DOHH2 (cell line): ENCODE data around the gene KATNAL2.

ENCODE experiments used
- EZH2phosphoT487 ChIP-seq: fragments of 200-600 bp; sonication (generic); IDR thresholded peaks from 2 replicates; pipeline ENCODE4 v1.6.1; 2017; ENCODE audit warnings: borderline replicate concordance, mild to moderate bottlenecking, antibody characterized with exemption, low read length, moderate library complexity, mixed read lengths
- TF ChIP-seq, protein P1 (sequence below): fragments of 200-600 bp; sonication (generic); IDR thresholded peaks from one replicate; pipeline ENCODE4 v1.5.1; 2014; ENCODE audit warnings: antibody characterized with exemption, mild to moderate bottlenecking, low read depth, low read length; ENCODE audit not compliant: poor library complexity, severe bottlenecking

DNA sequence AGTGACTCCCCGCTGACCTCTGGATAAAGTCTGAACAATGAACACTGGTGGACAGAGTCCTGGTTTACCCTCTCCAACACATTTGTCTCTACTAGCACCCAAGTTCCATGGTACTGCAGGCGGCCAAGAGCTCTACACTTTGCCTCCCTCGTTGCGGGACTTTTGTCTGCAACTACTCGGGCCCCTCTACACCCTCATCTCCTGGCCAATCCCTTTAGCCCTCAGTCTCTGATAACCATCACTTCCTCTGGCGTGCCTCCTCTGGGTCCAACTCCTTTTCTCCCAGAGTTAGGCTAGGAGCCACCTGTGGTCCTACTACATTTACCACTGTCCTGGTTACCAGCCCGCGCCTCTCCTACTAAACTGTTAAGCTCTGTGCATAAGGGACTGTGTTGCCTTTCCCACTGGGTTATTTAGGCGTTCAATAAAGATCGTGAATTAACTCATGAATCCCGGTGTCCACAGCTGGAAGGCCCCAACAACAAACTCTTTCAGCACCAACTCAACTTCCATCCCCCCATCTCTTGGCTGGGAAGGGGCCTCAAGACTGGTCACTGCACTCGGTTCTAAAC is 232.1 kb downstream of the KATNAL2 start:
- TF ChIP-seq, protein P1, sequence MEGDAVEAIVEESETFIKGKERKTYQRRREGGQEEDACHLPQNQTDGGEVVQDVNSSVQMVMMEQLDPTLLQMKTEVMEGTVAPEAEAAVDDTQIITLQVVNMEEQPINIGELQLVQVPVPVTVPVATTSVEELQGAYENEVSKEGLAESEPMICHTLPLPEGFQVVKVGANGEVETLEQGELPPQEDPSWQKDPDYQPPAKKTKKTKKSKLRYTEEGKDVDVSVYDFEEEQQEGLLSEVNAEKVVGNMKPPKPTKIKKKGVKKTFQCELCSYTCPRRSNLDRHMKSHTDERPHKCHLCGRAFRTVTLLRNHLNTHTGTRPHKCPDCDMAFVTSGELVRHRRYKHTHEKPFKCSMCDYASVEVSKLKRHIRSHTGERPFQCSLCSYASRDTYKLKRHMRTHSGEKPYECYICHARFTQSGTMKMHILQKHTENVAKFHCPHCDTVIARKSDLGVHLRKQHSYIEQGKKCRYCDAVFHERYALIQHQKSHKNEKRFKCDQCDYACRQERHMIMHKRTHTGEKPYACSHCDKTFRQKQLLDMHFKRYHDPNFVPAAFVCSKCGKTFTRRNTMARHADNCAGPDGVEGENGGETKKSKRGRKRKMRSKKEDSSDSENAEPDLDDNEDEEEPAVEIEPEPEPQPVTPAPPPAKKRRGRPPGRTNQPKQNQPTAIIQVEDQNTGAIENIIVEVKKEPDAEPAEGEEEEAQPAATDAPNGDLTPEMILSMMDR, result no peak
- TF ChIP-seq EZH2phosphoT487, result no peak
